Choroid plexus epithelial cell (primary cell): ENCODE data around the gene PRPF38B.

ENCODE experiments used
- DNase-seq: peaks from one replicate; pipeline ENCODE4 v3.0.0-alpha.2; 2010; ENCODE audit warnings: low read depth
- H3K4me3 ChIP-seq: 2 replicates; pipeline ENCODE4 v1.5.1; 2011; ENCODE audit warnings: low read depth, mild to moderate bottlenecking, control low read depth, low read length, moderate library complexity
- CTCF ChIP-seq: conservative IDR thresholded peaks from 2 replicates; pipeline ENCODE4 v1.5.1; 2011; ENCODE audit warnings: low read depth, mild to moderate bottlenecking, control low read depth, inconsistent platforms, low read length, moderate library complexity

PRPF38B gene, protein sequence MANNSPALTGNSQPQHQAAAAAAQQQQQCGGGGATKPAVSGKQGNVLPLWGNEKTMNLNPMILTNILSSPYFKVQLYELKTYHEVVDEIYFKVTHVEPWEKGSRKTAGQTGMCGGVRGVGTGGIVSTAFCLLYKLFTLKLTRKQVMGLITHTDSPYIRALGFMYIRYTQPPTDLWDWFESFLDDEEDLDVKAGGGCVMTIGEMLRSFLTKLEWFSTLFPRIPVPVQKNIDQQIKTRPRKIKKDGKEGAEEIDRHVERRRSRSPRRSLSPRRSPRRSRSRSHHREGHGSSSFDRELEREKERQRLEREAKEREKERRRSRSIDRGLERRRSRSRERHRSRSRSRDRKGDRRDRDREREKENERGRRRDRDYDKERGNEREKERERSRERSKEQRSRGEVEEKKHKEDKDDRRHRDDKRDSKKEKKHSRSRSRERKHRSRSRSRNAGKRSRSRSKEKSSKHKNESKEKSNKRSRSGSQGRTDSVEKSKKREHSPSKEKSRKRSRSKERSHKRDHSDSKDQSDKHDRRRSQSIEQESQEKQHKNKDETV

GRCh38 chr1:108691942-108692723, at the start of gene PRPF38B:
Gene PRPF38B, plus strand, starts transcription at chr1:108692310. Its CDS starts 282 bp downstream, at chr1:108692592.
- TF ChIP-seq CTCF, result no peak
- H3K4me3 ChIP-seq, result peak within 1 kb of the TSS; percentile 85

GRCh38 chr1:108643492-108644335, 48.4 kb upstream of the PRPF38B start:
- TF ChIP-seq CTCF, result peak; percentile 67
- no peak overlapping the region for H3K4me3 ChIP-seq
- peak; percentile 91 for DNase-seq

More at GRCh38 chr1:108691942-108692723, at the start of gene PRPF38B:
- peak; percentile 92 for DNase-seq

GRCh38 chr1:108644984-108645383, 47.1 kb upstream of the PRPF38B start:
- no peak overlapping the region for H3K4me3 ChIP-seq
- no peak for TF ChIP-seq CTCF
- DNase-seq, result no peak

- H3K4me3 ChIP-seq, result no peak overlapping the region
- DNase-seq, result no peak
- no peak for TF ChIP-seq CTCF
Observed at GRCh38 chr1:108645564-108646184, 46.4 kb upstream of the PRPF38B start.

GRCh38 chr1:108646265-108646647, 45.9 kb upstream of the PRPF38B start:
- no peak overlapping the region for H3K4me3 ChIP-seq
- no peak for TF ChIP-seq CTCF
- no peak for DNase-seq

DNA sequence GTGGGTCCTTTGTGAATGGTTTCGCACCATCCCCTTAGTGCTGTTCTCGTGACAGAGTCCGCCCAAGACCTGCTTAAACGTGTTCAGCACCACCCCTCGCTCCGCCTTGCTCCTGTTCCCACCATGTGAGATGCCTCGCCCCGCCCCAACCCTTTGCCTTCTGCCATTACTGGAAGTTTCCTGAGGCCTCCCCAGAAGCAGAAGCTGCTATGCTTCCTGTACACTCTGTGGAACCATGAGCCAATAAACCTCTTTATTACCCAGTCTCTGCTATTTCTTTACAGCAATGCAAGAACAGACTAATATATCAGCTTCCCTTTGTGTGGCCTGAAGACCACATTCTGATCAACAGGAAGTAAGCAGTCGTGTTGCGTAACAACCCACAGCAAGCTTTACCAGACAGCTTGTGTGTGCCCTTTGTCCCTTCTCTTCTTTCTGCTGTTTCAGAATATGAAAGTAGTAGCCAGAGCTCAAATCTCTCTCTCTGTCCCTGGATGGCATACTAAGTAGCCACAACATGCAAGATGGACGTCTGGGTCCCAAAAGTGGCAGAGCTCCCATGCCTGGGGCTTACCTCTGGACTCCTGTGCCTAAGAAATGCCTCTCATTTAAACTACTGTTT, 45.4 kb upstream of the PRPF38B start:
- DNase-seq, result peak; percentile 97
- H3K4me3 ChIP-seq, result no peak overlapping the region
- TF ChIP-seq CTCF, result no peak
